ENCODE data around the gene CUL1. TPM values are rescaled to one million over a fixed set of nuclear protein-coding genes. Genes with fewer than 3 reads are reported as not detected.

The CUL1 gene
- total RNA-seq, 2 experiments from 2014 or later = 60.6 to 61.2 TPM

GRCh38 chr7:148802101-148802493, 103.4 kb downstream of the CUL1 start:
- CTCF ChIA-PET = interaction anchor here (1.0 kb wide), 1 partner anchor 299 kb away, joined by 3 read pairs; no protein-coding TSS in a partner anchor
- H3K27ac Mint-ChIP-seq = no peak overlapping the region
- DNase-seq = no peak

GRCh38 chr7:148803094-148803493, 104.4 kb downstream of the CUL1 start:
- Mint-ChIP-seq H3K4me3 (no peak overlapping the region), H3K27me3 (no peaks in the 10 kb centered on the region), H3K4me1 (ENCODE audit: low read depth) (no peaks in the 10 kb centered on the region), H3K9me3 (no peaks in the 10 kb centered on the region), H3K36me3 (ENCODE audit: low read depth) (peaks cover 49% of the 10 kb centered on the region), H3K27ac (no peak overlapping the region)
- intact Hi-C loops (cut with micrococcal nuclease) = loop anchor here (10.0 kb wide), 1 partner anchor 162 kb away; no protein-coding TSS in a partner anchor
- POLR2A ChIA-PET = interaction anchor here (0.6 to 1.7 kb wide), 4 partner anchors 13 to 226 kb away, joined by 3 to 7 read pairs (median 3); no protein-coding TSS in a partner anchor
- CTCF ChIA-PET = no interaction called here
- no peak for DNase-seq
- no peak for ATAC-seq
- TF ChIP-seq CTCF (IDR thresholded peaks at IDR 0.05) = no peak

More at GRCh38 chr7:148802101-148802493, 103.4 kb downstream of the CUL1 start:
- H3K27me3 Mint-ChIP-seq = no peaks in the 10 kb centered on the region
- TF ChIP-seq CTCF (IDR thresholded peaks at IDR 0.05) = no peak
- H3K4me3 Mint-ChIP-seq = peak overlapping the region; percentile 4
- ATAC-seq = no peak
- intact Hi-C loops (cut with micrococcal nuclease) = loop anchor here (10.0 kb wide), 1 partner anchor 163 kb away; no protein-coding TSS in a partner anchor
- H3K9me3 Mint-ChIP-seq = no peaks in the 10 kb centered on the region
- peaks cover 49% of the 10 kb centered on the region for H3K36me3 Mint-ChIP-seq (ENCODE audit: low read depth)
- POLR2A ChIA-PET = interaction anchor here (1.2 to 1.7 kb wide), 2 partner anchors 14 to 161 kb away, joined by 3 to 7 read pairs; no protein-coding TSS in a partner anchor
- H3K4me1 Mint-ChIP-seq (ENCODE audit: low read depth) = no peaks in the 10 kb centered on the region

- H3K9me3 Mint-ChIP-seq = no peaks in the 10 kb centered on the region
- no peaks in the 10 kb centered on the region for H3K4me1 Mint-ChIP-seq (ENCODE audit: low read depth)
- intact Hi-C loops (cut with micrococcal nuclease) = loop anchor here (10.0 kb wide), 1 partner anchor 160 kb away; no protein-coding TSS in a partner anchor
- no peak overlapping the region for H3K27ac Mint-ChIP-seq
- H3K36me3 Mint-ChIP-seq (ENCODE audit: low read depth) = peaks cover 49% of the 10 kb centered on the region
- CTCF ChIA-PET = interaction anchor here (1.4 to 1.8 kb wide), 3 partner anchors 11 to 163 kb away, joined by 3 to 6 read pairs (median 5); no protein-coding TSS in a partner anchor
- H3K27me3 Mint-ChIP-seq = no peaks in the 10 kb centered on the region
- DNase-seq (no peak), ATAC-seq (no peak)
- no peak for TF ChIP-seq CTCF (IDR thresholded peaks at IDR 0.05)
- H3K4me3 Mint-ChIP-seq = no peak overlapping the region
- POLR2A ChIA-PET = interaction anchor here (0.5 to 0.6 kb wide), 3 partner anchors 31 to 334 kb away, joined by 3 to 4 read pairs (median 3); no protein-coding TSS in a partner anchor
Observed at GRCh38 chr7:148804343-148805235, 105.9 kb downstream of the CUL1 start.

- Mint-ChIP-seq H3K9me3 (no peaks in the 10 kb centered on the region), H3K27me3 (no peaks in the 10 kb centered on the region), H3K27ac (peak overlapping the region; percentile 46), H3K4me1 (ENCODE audit: low read depth) (no peaks in the 10 kb centered on the region), H3K4me3 (no peak overlapping the region), H3K36me3 (ENCODE audit: low read depth) (peaks cover 47% of the 10 kb centered on the region)
- intact Hi-C loops (cut with micrococcal nuclease) = loop anchor here (10.0 kb wide), 1 partner anchor 159 kb away; no protein-coding TSS in a partner anchor
- no peak for TF ChIP-seq CTCF (IDR thresholded peaks at IDR 0.05)
- no peak for DNase-seq
- ChIA-PET CTCF (interaction anchor here (1.0 to 1.8 kb wide), 4 partner anchors 10 to 160 kb away, joined by 3 to 6 read pairs (median 4); no protein-coding TSS in a partner anchor), POLR2A (no interaction called here)
- no peak for ATAC-seq
Observed at GRCh38 chr7:148806187-148806586, 107.5 kb downstream of the CUL1 start.
